Measurements from ENCODE around the gene MICA.

Gene MICA

DNA sequence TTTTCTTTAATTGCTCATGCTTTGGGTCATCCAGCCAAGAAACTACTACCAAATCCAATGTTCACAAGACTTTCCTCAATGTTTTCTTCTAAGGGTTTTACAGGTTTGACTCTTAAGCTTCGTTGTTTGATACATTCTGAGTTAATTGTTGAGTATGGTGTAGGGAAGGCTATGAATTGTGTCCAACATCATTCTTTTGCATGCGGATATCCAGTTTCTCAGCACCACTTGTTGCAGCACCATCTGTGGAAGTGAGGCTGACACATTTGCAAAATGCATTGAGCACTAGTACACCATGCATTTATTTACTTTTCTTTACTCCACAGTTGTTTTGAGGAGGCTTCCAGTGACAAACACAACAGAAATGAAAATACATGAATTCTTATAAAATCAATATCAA, 17.2 kb downstream of the MICA start:
- H3K9ac ChIP-seq (ENCODE audit: low read length): no peak overlapping the region
- no peak overlapping the region for H3K27ac ChIP-seq (ENCODE audit: low read depth, low read length, poor library complexity, severe bottlenecking)
- no peaks in the 10 kb centered on the region for H3K27me3 ChIP-seq (ENCODE audit: insufficient read depth, low read length)
- no peaks in the 10 kb centered on the region for H3K9me3 ChIP-seq (ENCODE audit: low read length)
- peaks cover 8% of the 10 kb centered on the region for H3K4me1 ChIP-seq (ENCODE audit: insufficient read depth, low read length, severe bottlenecking)
- H3K36me3 ChIP-seq (ENCODE audit: insufficient read depth, low read length): no peaks in the 10 kb centered on the region
- TF ChIP-seq, protein P1, sequence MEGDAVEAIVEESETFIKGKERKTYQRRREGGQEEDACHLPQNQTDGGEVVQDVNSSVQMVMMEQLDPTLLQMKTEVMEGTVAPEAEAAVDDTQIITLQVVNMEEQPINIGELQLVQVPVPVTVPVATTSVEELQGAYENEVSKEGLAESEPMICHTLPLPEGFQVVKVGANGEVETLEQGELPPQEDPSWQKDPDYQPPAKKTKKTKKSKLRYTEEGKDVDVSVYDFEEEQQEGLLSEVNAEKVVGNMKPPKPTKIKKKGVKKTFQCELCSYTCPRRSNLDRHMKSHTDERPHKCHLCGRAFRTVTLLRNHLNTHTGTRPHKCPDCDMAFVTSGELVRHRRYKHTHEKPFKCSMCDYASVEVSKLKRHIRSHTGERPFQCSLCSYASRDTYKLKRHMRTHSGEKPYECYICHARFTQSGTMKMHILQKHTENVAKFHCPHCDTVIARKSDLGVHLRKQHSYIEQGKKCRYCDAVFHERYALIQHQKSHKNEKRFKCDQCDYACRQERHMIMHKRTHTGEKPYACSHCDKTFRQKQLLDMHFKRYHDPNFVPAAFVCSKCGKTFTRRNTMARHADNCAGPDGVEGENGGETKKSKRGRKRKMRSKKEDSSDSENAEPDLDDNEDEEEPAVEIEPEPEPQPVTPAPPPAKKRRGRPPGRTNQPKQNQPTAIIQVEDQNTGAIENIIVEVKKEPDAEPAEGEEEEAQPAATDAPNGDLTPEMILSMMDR (IDR thresholded peaks at IDR 0.05; ENCODE audit: low read length): no peak
- TF ChIP-seq EZH2 (IDR thresholded peaks at IDR 0.05; ENCODE audit: borderline replicate concordance, low read length): no peak
- H2AFZ ChIP-seq (ENCODE audit: low read length): no peak overlapping the region
- no peak overlapping the region for H3K4me2 ChIP-seq (ENCODE audit: low read length)
- no peaks in the 10 kb centered on the region for H3K9me2 ChIP-seq (ENCODE audit: low read depth, low read length)
- no peaks in the 10 kb centered on the region for H4K20me1 ChIP-seq (ENCODE audit: insufficient read depth, low read length)
- no peak overlapping the region for H3K4me3 ChIP-seq (ENCODE audit: low read depth, low read length, poor library complexity, severe bottlenecking)
- no peaks in the 10 kb centered on the region for H3F3A ChIP-seq (ENCODE audit: insufficient read depth, low read length)
- no peaks in the 10 kb centered on the region for H3K79me2 ChIP-seq (ENCODE audit: insufficient read depth, low read length)

DNA sequence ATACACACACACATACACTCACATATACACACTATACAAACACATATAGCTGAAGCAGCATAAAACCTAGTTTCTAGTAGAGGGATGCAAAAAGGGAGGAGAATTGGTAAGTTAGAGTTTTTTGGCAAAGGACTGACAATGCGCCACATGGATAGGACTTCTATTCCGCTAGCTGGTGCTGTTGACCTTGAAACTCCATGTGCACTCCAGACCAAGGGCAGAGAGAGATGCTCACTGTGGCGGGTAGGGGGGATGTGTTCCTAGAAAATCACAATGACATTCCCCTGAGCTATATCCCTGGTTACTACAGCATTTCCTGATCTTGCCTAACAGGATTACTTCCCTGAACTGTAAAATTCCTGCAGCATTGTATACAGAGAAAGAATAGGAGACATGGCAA, 19.2 kb downstream of the MICA start:
- Histone ChIP-seq H3K4me3 (ENCODE audit: low read depth, low read length, poor library complexity, severe bottlenecking) (no peak overlapping the region), H3K4me2 (ENCODE audit: low read length) (no peak overlapping the region), H4K20me1 (ENCODE audit: insufficient read depth, low read length) (no peaks in the 10 kb centered on the region), H3F3A (ENCODE audit: insufficient read depth, low read length) (no peaks in the 10 kb centered on the region), H3K27me3 (ENCODE audit: insufficient read depth, low read length) (no peaks in the 10 kb centered on the region), H2AFZ (ENCODE audit: low read length) (no peak overlapping the region), H3K9me3 (ENCODE audit: low read length) (no peaks in the 10 kb centered on the region), H3K79me2 (ENCODE audit: insufficient read depth, low read length) (no peaks in the 10 kb centered on the region), H3K27ac (ENCODE audit: low read depth, low read length, poor library complexity, severe bottlenecking) (no peak overlapping the region), H3K9ac (ENCODE audit: low read length) (no peak overlapping the region), H3K36me3 (ENCODE audit: insufficient read depth, low read length) (no peaks in the 10 kb centered on the region), H3K4me1 (ENCODE audit: insufficient read depth, low read length, severe bottlenecking) (peaks cover 8% of the 10 kb centered on the region), H3K9me2 (ENCODE audit: low read depth, low read length) (no peaks in the 10 kb centered on the region)
- TF ChIP-seq EZH2 (IDR thresholded peaks at IDR 0.05; ENCODE audit: borderline replicate concordance, low read length): no peak
- TF ChIP-seq, protein P1 (IDR thresholded peaks at IDR 0.05; ENCODE audit: low read length): no peak

DNA sequence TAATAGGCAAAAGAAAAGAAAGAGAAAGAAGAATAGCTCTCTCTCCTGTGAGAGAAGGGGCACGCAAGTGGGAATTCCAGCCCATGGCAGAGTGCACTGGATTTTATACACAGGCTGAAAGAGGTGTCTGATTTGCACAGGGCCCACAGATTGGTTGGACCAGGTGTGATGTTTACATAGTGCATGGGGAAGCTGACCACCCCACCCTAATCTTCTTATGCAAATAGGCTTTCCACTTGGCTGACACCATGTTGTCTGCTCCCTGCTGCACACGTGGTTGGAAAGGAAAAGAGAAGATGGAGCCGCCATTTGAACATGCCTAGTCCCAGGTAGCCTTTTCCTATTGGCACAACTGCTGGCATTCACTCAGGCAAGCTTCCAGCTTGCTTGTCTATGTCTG, 20.2 kb downstream of the MICA start:
- Histone ChIP-seq H3K4me2 (ENCODE audit: low read length) (no peak overlapping the region; the same call in 1 of the 2 replicates), H3K79me2 (ENCODE audit: insufficient read depth, low read length) (no peaks in the 10 kb centered on the region)
- TF ChIP-seq, protein P1 (IDR thresholded peaks at IDR 0.05; ENCODE audit: low read length): no peak
- TF ChIP-seq EZH2 (IDR thresholded peaks at IDR 0.05; ENCODE audit: borderline replicate concordance, low read length): no peak

More for the DNA sequence above, 20.2 kb downstream of the MICA start:
- Histone ChIP-seq H3K9me3 (ENCODE audit: low read length) (no peaks in the 10 kb centered on the region), H3K36me3 (ENCODE audit: insufficient read depth, low read length) (no peaks in the 10 kb centered on the region), H2AFZ (ENCODE audit: low read length) (no peak overlapping the region), H3K4me3 (ENCODE audit: low read depth, low read length, poor library complexity, severe bottlenecking) (no peak overlapping the region), H4K20me1 (ENCODE audit: insufficient read depth, low read length) (no peaks in the 10 kb centered on the region), H3K4me1 (ENCODE audit: insufficient read depth, low read length, severe bottlenecking) (peaks cover 8% of the 10 kb centered on the region), H3K27me3 (ENCODE audit: insufficient read depth, low read length) (no peaks in the 10 kb centered on the region), H3K9ac (ENCODE audit: low read length) (no peak overlapping the region), H3K27ac (ENCODE audit: low read depth, low read length, poor library complexity, severe bottlenecking) (no peak overlapping the region), H3K9me2 (ENCODE audit: low read depth, low read length) (no peaks in the 10 kb centered on the region), H3F3A (ENCODE audit: insufficient read depth, low read length) (no peaks in the 10 kb centered on the region)

Data from OCI-LY1 (cell line).